HCT116 (cell line): ENCODE measurements around the gene SACM1L. TPM values are rescaled to one million over a fixed set of nuclear protein-coding genes. Genes with fewer than 3 reads are reported as not detected.

ENCODE experiments used
- ATAC-seq: fragments of 200-7000 bp; cut with Tn5 transposase; 2 replicates; pipeline ENCODE4 v1.9.1; 2020; ENCODE audit warnings: mild to moderate bottlenecking, moderate library complexity
- BruUV-seq: library from RNA; stranded (reverse); fragments of 400-500 nt; replicated peaks from 2 replicates; lab custom pipeline; 2021; lab: Mats Ljungman, UMichigan
- CTCF ChIA-PET: fragments of 300-600 bp; sonication (Branson Sonifier 250); formaldehyde crosslinking; loops from one replicate; lab custom pipeline; 2021; ENCODE audit warnings: antibody characterized with exemption; lab: Charles Lee
- POLR2A ChIA-PET: fragments of 300-600, 350-600 bp; sonication (Branson Sonifier 250); formaldehyde crosslinking; loops from one replicate; lab custom pipeline; 2021; ENCODE audit warnings: antibody characterized with exemption; lab: Charles Lee
- RAD21 ChIA-PET, 2 experiments: fragments of 300-600 bp; sonication (Branson Sonifier 250); formaldehyde crosslinking; loops; one replicate each; lab custom pipeline; 2023; ENCODE audit warnings: low total read pairs in 2 of 2; ENCODE audit not compliant: uncharacterized antibody in 2 of 2, unreplicated experiment in 2 of 2, low non-redundant PET in 1 of 2; lab: Charles Lee
- DNase-seq: peaks from one replicate; pipeline ENCODE4 v3.0.0-alpha.2; 2010; ENCODE audit warnings: low read depth, low spot score
- H2AFZ ChIP-seq: fragments of 200-600 bp; shearing (Covaris generic), sonication (generic); 2 replicates; pipeline ENCODE4 v1.6.1; 2017; ENCODE audit warnings: low read depth, mixed run types, mixed read lengths, antibody characterized with exemption, low read length; ENCODE audit not compliant: poor library complexity, severe bottlenecking
- H3K27ac ChIP-seq: 2 replicates; pipeline ENCODE4 v1.5.1; 2012; ENCODE audit warnings: low read depth, low read length
- H3K27me3 ChIP-seq: fragments of 200-600 bp; sonication (generic); 2 replicates; pipeline ENCODE4 v1.6.1; 2016; ENCODE audit warnings: mixed run types, low read length, mixed read lengths; ENCODE audit not compliant: insufficient read depth
- H3K36me3 ChIP-seq, 2 experiments: fragments of 200-500 bp in 1 of 2; fragments of 200-600 bp in 1 of 2; sonication (Bioruptor generic) in 1 of 2; sonication (generic) in 1 of 2; 2 replicates each; pipeline versions ENCODE4 v1.5.1 to v1.6.1; 2014 to 2016; ENCODE audit warnings: low read length in 2 of 2, inconsistent platforms in 1 of 2, mixed read lengths in 1 of 2, mixed run types in 1 of 2; ENCODE audit not compliant: insufficient read depth in 2 of 2, control insufficient read depth in 1 of 2
- H3K4me1 ChIP-seq, 2 experiments: fragments of 200-600 bp in 1 of 2; sonication (generic) in 1 of 2; 2 replicates each; pipeline versions ENCODE4 v1.5.1 to v1.6.1; 2012 to 2017; ENCODE audit warnings: low read length in 2 of 2, inconsistent platforms in 1 of 2, mild to moderate bottlenecking in 1 of 2, mixed read lengths in 1 of 2, mixed run types in 1 of 2, moderate library complexity in 1 of 2; ENCODE audit not compliant: insufficient read depth in 2 of 2, control insufficient read depth in 1 of 2
- H3K4me2 ChIP-seq: fragments of 200-600 bp; sonication (generic); 2 replicates; pipeline ENCODE4 v1.6.1; 2017; ENCODE audit warnings: mixed run types, low read length, mixed read lengths
- H3K4me3 ChIP-seq, 2 experiments: fragments of 200-600 bp in 1 of 2; sonication (generic) in 1 of 2; replicated peaks in 1 of 2; 2 replicates each; pipeline ENCODE4 v1.5.1; 2011 to 2016; ENCODE audit warnings: low read length in 2 of 2, control low read depth in 1 of 2, low read depth in 1 of 2, mild to moderate bottlenecking in 1 of 2, mixed read lengths in 1 of 2, mixed run types in 1 of 2
- H3K79me2 ChIP-seq: fragments of 200-600 bp; sonication (generic); 2 replicates; pipeline ENCODE4 v1.6.1; 2017; ENCODE audit warnings: mild to moderate bottlenecking, mixed run types, low read length, moderate library complexity, mixed read lengths; ENCODE audit not compliant: insufficient read depth
- H3K9ac ChIP-seq: fragments of 200-600 bp; sonication (generic); 2 replicates; pipeline ENCODE4 v1.6.1; 2016; ENCODE audit warnings: low read length, mixed read lengths
- H3K9me2 ChIP-seq: fragments of 200-600 bp; sonication (generic), shearing (Covaris generic); 2 replicates; pipeline ENCODE4 v1.6.1; 2017; ENCODE audit warnings: mixed run types, mild to moderate bottlenecking, moderate library complexity; ENCODE audit not compliant: insufficient read depth
- H3K9me3 ChIP-seq, 2 experiments: fragments of 200-500 bp in 1 of 2; fragments of 200-600 bp in 1 of 2; sonication (Bioruptor generic) in 1 of 2; sonication (generic) in 1 of 2; 2 replicates each; pipeline ENCODE4 v1.6.1; 2014 to 2017; ENCODE audit warnings: low read length in 2 of 2, mixed read lengths in 2 of 2, inconsistent platforms in 1 of 2, low read depth in 1 of 2, mild to moderate bottlenecking in 1 of 2, mixed run types in 1 of 2, moderate library complexity in 1 of 2; ENCODE audit not compliant: control insufficient read depth in 1 of 2, insufficient read depth in 1 of 2
- H4K20me1 ChIP-seq: fragments of 200-600 bp; sonication (generic), shearing (Covaris generic); 2 replicates; pipeline ENCODE4 v1.6.1; 2017; ENCODE audit warnings: mixed run types, mild to moderate bottlenecking, moderate library complexity; ENCODE audit not compliant: insufficient read depth
- EGR1 ChIP-seq: IDR thresholded peaks from 2 replicates; pipeline ENCODE4 v1.6.1; 2012; ENCODE audit warnings: low read depth
- ELF1 ChIP-seq: IDR thresholded peaks from 2 replicates; pipeline ENCODE4 v1.6.1; 2012; ENCODE audit warnings: low read depth, borderline replicate concordance
- EZH2phosphoT487 ChIP-seq: fragments of 200-600 bp; IDR thresholded peaks from 2 replicates; pipeline ENCODE4 v1.6.1; 2018; ENCODE audit warnings: antibody characterized with exemption, borderline replicate concordance
- FOSL1 ChIP-seq: IDR thresholded peaks from 2 replicates; pipeline ENCODE4 v1.6.1; 2012; ENCODE audit warnings: low read depth
- JUND ChIP-seq: IDR thresholded peaks from 2 replicates; pipeline ENCODE4 v1.6.1; 2012
- POLR2A ChIP-seq: IDR thresholded peaks from 2 replicates; pipeline ENCODE4 v1.7.0; 2011; ENCODE audit warnings: borderline replicate concordance; ENCODE audit not compliant: insufficient read depth, insufficient read length; ENCODE audit errors: extremely low read depth
- SIN3A ChIP-seq: IDR thresholded peaks from 2 replicates; pipeline ENCODE4 v1.6.1; 2012; ENCODE audit warnings: low read depth
- SP1 ChIP-seq: IDR thresholded peaks from 2 replicates; pipeline ENCODE4 v1.6.1; 2012; ENCODE audit warnings: low read depth
- SRF ChIP-seq: IDR thresholded peaks from 2 replicates; pipeline ENCODE4 v1.6.1; 2012; ENCODE audit warnings: low read depth
- TCF7L2 ChIP-seq: IDR thresholded peaks from 2 replicates; pipeline ENCODE4 v1.7.0; 2011; ENCODE audit warnings: borderline replicate concordance, inconsistent platforms; ENCODE audit not compliant: insufficient read depth, insufficient read length; ENCODE audit errors: extremely low read depth
- YY1 ChIP-seq: IDR thresholded peaks from 2 replicates; pipeline ENCODE4 v1.6.1; 2011; ENCODE audit warnings: low read length, low read depth, moderate library complexity, mild to moderate bottlenecking; ENCODE audit not compliant: insufficient replicate concordance; ENCODE audit errors: extremely low read depth
- ZNF274 ChIP-seq: fragments of 200-500 bp; sonication (Bioruptor generic); IDR thresholded peaks from 2 replicates; pipeline ENCODE4 v1.6.1; 2014; ENCODE audit warnings: mild to moderate bottlenecking, low read depth, low read length, inconsistent platforms
- intact Hi-C: fragments of 100-400 bp; cut with micrococcal nuclease; formaldehyde crosslinking; loops from 2 replicates; pipeline ENCODE4 v1.10.0; 2022
- total RNA-seq: library from RNA; stranded (reverse); gene quantifications from one replicate; pipeline ENCODE4 v1.2.1, GENCODE V29; 2021; ENCODE audit not compliant: unreplicated experiment
- TF ChIP-seq, protein P1 (sequence below): IDR thresholded peaks from 2 replicates; pipeline ENCODE4 v1.6.1; 2012
- TF ChIP-seq, protein P2 (sequence below): IDR thresholded peaks from 2 replicates; pipeline ENCODE4 v1.6.1; 2011; ENCODE audit warnings: mild to moderate bottlenecking, low read length, moderate library complexity; ENCODE audit not compliant: insufficient replicate concordance; ENCODE audit errors: extremely low read depth
- TF ChIP-seq, protein P3 (sequence below): IDR thresholded peaks from 2 replicates; pipeline ENCODE4 v1.6.1; 2012; ENCODE audit warnings: low read depth
- TF ChIP-seq, protein P4 (sequence below), 3 experiments: fragments of 200-600 bp in 1 of 3; sonication (generic) in 1 of 3; IDR thresholded peaks in 2 of 3; conservative IDR thresholded peaks in 1 of 3; 2 replicates each; pipeline ENCODE4 v1.5.1; 2012 to 2017; ENCODE audit warnings: low read depth in 2 of 3, low read length in 2 of 3, antibody characterized with exemption in 1 of 3, borderline replicate concordance in 1 of 3, control low read depth in 1 of 3, mild to moderate bottlenecking in 1 of 3, mixed read lengths in 1 of 3, mixed run types in 1 of 3, moderate library complexity in 1 of 3; ENCODE audit not compliant: insufficient read depth in 1 of 3

The SACM1L gene
- total RNA-seq, 1 experiment from 2014 or later = 27.3 TPM

DNA sequence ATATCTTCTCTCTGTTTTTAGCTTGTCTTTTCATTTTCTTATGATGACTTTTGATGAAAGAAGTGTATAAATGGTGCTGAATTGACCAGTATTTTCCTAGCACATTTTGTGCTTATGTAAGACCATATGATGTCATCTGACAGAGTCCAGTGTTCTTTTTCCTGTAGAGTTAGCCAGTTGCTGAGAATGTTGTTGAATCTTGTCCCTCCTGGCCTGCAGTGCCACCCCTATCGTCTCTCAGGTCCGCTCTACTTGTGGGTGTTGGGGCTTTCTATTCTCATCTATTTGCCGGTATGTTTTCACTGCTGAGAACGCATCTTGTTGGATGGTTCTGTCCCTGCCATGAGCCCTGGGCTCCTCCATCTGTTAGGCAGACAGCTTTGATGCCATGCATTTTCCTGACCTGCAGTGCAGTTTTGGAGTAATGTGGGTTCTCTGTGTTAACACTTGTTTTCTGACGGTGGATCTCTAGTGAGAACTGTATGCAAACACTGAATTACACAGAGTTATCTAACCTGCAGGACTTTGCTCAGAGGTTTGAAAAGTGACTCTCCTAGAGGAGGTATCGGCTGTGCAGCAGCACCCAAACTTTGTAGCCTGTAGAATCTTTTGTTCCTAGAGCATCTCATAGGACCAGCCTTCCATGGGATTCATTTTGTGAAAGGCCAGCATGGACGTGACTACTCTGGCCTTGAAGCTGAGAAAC, 62.5 kb downstream of the SACM1L start:
- no peak overlapping the region for H3K9ac ChIP-seq
- H3K27ac ChIP-seq = no peak overlapping the region
- ChIA-PET RAD21 (no interaction called here), CTCF (no interaction called here), POLR2A (no interaction called here)
- TF ChIP-seq, protein P1, sequence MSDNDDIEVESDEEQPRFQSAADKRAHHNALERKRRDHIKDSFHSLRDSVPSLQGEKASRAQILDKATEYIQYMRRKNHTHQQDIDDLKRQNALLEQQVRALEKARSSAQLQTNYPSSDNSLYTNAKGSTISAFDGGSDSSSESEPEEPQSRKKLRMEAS = no peak
- TF ChIP-seq, protein P2, sequence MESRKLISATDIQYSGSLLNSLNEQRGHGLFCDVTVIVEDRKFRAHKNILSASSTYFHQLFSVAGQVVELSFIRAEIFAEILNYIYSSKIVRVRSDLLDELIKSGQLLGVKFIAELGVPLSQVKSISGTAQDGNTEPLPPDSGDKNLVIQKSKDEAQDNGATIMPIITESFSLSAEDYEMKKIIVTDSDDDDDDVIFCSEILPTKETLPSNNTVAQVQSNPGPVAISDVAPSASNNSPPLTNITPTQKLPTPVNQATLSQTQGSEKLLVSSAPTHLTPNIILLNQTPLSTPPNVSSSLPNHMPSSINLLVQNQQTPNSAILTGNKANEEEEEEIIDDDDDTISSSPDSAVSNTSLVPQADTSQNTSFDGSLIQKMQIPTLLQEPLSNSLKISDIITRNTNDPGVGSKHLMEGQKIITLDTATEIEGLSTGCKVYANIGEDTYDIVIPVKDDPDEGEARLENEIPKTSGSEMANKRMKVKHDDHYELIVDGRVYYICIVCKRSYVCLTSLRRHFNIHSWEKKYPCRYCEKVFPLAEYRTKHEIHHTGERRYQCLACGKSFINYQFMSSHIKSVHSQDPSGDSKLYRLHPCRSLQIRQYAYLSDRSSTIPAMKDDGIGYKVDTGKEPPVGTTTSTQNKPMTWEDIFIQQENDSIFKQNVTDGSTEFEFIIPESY = no peak
- no peak for TF ChIP-seq SP1
- TF ChIP-seq FOSL1 = no peak
- no peak for TF ChIP-seq YY1
- no peak for TF ChIP-seq EZH2phosphoT487
- no peak for TF ChIP-seq JUND
- TF ChIP-seq SIN3A = no peak
- TF ChIP-seq EGR1 = no peak
- no peak for TF ChIP-seq TCF7L2
- TF ChIP-seq POLR2A = no peak
- TF ChIP-seq, protein P3, sequence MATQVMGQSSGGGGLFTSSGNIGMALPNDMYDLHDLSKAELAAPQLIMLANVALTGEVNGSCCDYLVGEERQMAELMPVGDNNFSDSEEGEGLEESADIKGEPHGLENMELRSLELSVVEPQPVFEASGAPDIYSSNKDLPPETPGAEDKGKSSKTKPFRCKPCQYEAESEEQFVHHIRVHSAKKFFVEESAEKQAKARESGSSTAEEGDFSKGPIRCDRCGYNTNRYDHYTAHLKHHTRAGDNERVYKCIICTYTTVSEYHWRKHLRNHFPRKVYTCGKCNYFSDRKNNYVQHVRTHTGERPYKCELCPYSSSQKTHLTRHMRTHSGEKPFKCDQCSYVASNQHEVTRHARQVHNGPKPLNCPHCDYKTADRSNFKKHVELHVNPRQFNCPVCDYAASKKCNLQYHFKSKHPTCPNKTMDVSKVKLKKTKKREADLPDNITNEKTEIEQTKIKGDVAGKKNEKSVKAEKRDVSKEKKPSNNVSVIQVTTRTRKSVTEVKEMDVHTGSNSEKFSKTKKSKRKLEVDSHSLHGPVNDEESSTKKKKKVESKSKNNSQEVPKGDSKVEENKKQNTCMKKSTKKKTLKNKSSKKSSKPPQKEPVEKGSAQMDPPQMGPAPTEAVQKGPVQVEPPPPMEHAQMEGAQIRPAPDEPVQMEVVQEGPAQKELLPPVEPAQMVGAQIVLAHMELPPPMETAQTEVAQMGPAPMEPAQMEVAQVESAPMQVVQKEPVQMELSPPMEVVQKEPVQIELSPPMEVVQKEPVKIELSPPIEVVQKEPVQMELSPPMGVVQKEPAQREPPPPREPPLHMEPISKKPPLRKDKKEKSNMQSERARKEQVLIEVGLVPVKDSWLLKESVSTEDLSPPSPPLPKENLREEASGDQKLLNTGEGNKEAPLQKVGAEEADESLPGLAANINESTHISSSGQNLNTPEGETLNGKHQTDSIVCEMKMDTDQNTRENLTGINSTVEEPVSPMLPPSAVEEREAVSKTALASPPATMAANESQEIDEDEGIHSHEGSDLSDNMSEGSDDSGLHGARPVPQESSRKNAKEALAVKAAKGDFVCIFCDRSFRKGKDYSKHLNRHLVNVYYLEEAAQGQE = no peak
- TF ChIP-seq, protein P4, sequence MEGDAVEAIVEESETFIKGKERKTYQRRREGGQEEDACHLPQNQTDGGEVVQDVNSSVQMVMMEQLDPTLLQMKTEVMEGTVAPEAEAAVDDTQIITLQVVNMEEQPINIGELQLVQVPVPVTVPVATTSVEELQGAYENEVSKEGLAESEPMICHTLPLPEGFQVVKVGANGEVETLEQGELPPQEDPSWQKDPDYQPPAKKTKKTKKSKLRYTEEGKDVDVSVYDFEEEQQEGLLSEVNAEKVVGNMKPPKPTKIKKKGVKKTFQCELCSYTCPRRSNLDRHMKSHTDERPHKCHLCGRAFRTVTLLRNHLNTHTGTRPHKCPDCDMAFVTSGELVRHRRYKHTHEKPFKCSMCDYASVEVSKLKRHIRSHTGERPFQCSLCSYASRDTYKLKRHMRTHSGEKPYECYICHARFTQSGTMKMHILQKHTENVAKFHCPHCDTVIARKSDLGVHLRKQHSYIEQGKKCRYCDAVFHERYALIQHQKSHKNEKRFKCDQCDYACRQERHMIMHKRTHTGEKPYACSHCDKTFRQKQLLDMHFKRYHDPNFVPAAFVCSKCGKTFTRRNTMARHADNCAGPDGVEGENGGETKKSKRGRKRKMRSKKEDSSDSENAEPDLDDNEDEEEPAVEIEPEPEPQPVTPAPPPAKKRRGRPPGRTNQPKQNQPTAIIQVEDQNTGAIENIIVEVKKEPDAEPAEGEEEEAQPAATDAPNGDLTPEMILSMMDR (IDR thresholded peaks at IDR 0.05 in 2 of 3, conservative IDR thresholded peaks at IDR 0.05 in 1 of 3; ENCODE audit: borderline replicate concordance in 1 of 3, insufficient read depth in 1 of 3, low read depth in 2 of 3, low read length in 2 of 3) = no peak
- no peak for TF ChIP-seq SRF
- no peak for TF ChIP-seq ZNF274
- TF ChIP-seq ELF1 = no peak
- no peak overlapping the region for H3K4me3 ChIP-seq
- no peaks in the 10 kb centered on the region for H3K79me2 ChIP-seq
- H3K9me3 ChIP-seq = no peaks in the 10 kb centered on the region
- no peaks in the 10 kb centered on the region for H3K27me3 ChIP-seq
- H3K4me1 ChIP-seq = no peaks in the 10 kb centered on the region
- no peaks in the 10 kb centered on the region for H4K20me1 ChIP-seq
- peaks cover 4% of the 10 kb centered on the region; the same call in 1 of the 2 replicates for H3K9me2 ChIP-seq
- H3K4me2 ChIP-seq = no peak overlapping the region
- ATAC-seq (no peak), DNase-seq (no peak)
- BruUV-seq = no TSS peak
- intact Hi-C loops = no loop called here
- H2AFZ ChIP-seq = no peak overlapping the region
- no peaks in the 10 kb centered on the region for H3K36me3 ChIP-seq
